ENCODE results near the gene UCN3.

UCN3 gene

DNA sequence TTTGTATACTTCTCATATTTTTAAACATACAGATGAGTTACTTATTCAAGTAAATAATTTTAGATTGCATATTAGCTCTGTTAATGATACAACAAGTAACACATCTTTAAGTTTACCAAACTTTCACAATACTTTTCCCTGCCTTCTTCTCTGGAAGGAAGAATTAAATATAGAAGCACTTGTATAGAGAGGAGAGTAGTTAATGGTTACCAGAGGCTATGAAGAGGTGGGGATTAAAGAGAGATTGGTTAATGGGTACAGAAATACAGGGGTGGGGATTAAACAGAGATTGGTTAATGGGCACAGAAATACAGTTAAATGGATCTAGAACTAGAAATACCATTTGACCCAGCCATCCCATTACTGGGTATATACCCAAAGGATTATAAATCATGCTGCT is 20.0 kb upstream of the UCN3 start:
- TF ChIP-seq, protein P1, sequence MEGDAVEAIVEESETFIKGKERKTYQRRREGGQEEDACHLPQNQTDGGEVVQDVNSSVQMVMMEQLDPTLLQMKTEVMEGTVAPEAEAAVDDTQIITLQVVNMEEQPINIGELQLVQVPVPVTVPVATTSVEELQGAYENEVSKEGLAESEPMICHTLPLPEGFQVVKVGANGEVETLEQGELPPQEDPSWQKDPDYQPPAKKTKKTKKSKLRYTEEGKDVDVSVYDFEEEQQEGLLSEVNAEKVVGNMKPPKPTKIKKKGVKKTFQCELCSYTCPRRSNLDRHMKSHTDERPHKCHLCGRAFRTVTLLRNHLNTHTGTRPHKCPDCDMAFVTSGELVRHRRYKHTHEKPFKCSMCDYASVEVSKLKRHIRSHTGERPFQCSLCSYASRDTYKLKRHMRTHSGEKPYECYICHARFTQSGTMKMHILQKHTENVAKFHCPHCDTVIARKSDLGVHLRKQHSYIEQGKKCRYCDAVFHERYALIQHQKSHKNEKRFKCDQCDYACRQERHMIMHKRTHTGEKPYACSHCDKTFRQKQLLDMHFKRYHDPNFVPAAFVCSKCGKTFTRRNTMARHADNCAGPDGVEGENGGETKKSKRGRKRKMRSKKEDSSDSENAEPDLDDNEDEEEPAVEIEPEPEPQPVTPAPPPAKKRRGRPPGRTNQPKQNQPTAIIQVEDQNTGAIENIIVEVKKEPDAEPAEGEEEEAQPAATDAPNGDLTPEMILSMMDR (IDR thresholded peaks at IDR 0.05; ENCODE audit: low read depth, low read length) = no peak
- H3K36me3 ChIP-seq = no peaks in the 10 kb centered on the region

DNA sequence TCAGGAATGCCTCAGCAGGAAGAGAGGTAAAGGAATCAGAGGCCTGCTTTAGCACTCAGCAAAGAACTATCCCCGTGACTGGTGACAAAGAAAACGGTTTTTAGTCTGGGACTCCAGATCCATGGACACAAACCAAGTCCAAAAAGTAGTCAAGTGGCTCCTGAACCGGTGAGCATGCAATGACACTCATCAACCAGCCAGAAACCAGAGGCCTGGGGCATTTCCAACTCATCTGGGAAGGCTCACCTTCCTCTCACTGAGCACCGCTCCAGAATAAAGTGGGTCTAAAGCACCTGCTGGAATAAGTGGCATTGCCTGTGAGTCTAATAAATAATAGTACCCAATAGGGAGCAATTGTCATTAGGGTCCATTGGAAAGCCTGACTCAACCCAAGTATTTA is 17.9 kb upstream of the UCN3 start:
- Histone ChIP-seq H3K4me1 (no peaks in the 10 kb centered on the region), H3K36me3 (no peaks in the 10 kb centered on the region), H3K4me3 (ENCODE audit: low read depth, low read length) (no peak overlapping the region), H3K27me3 (no peaks in the 10 kb centered on the region; the same call in 1 of the 2 replicates), H3K9me3 (no peaks in the 10 kb centered on the region)
- no peak for DNase-seq
- TF ChIP-seq, protein P1 (IDR thresholded peaks at IDR 0.05; ENCODE audit: low read depth, low read length) = no peak

More for the DNA sequence above, 20.0 kb upstream of the UCN3 start:
- H3K9me3 ChIP-seq = no peaks in the 10 kb centered on the region
- H3K4me1 ChIP-seq = no peaks in the 10 kb centered on the region
- no peaks in the 10 kb centered on the region; the same call in 1 of the 2 replicates for H3K27me3 ChIP-seq
- DNase-seq = no peak
- no peak overlapping the region for H3K4me3 ChIP-seq (ENCODE audit: low read depth, low read length)

DNA sequence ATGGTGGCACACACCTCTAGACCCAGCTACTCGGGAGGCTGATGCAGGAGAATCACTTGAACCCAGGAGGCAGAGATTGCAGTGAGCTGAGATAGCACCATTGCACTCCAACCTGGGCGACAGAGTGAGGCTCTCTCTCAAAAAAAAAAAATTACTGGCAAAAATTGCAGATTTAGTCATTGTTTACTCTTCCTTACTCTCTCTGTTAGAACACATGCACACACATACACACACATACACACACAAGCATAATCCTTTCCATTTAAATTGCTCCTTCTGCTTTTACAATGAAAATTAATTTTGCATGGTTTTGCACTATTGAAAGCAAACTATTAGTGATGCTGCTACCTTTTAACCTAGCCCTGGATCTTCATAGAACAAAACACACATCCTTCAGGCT is 15.4 kb upstream of the UCN3 start:
- no peaks in the 10 kb centered on the region; the same call in 1 of the 2 replicates for H3K27me3 ChIP-seq
- TF ChIP-seq, protein P1 (IDR thresholded peaks at IDR 0.05; ENCODE audit: low read depth, low read length) = no peak
- DNase-seq = no peak
- no peak overlapping the region for H3K4me3 ChIP-seq (ENCODE audit: low read depth, low read length)
- no peaks in the 10 kb centered on the region for H3K9me3 ChIP-seq
- no peaks in the 10 kb centered on the region for H3K4me1 ChIP-seq
- H3K36me3 ChIP-seq = no peaks in the 10 kb centered on the region

DNA sequence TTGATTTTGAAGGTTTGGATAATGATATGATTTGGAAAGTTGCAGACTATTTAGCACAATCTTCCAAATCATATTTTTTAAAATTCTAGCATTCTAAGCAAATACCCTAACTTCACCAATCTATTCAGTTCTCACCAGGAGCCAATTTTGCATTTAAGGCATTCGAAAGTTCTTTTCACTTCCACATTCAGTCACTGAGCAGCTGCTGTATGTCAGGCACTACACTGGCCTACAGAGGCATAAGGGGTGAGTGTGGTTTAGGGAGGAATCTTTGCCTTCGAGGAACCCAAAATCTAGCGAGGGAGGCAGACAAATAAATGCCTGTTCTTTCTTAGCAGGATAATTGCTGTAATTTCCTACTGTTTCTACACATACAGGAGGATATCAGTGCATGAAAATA is 10.7 kb upstream of the UCN3 start:
- Histone ChIP-seq H3K36me3 (no peaks in the 10 kb centered on the region), H3K4me1 (no peaks in the 10 kb centered on the region), H3K27me3 (no peaks in the 10 kb centered on the region), H3K4me3 (ENCODE audit: low read depth, low read length) (no peak overlapping the region), H3K9me3 (no peaks in the 10 kb centered on the region)
- no peak for DNase-seq
- TF ChIP-seq, protein P1 (IDR thresholded peaks at IDR 0.05; ENCODE audit: low read depth, low read length) = no peak

DNA sequence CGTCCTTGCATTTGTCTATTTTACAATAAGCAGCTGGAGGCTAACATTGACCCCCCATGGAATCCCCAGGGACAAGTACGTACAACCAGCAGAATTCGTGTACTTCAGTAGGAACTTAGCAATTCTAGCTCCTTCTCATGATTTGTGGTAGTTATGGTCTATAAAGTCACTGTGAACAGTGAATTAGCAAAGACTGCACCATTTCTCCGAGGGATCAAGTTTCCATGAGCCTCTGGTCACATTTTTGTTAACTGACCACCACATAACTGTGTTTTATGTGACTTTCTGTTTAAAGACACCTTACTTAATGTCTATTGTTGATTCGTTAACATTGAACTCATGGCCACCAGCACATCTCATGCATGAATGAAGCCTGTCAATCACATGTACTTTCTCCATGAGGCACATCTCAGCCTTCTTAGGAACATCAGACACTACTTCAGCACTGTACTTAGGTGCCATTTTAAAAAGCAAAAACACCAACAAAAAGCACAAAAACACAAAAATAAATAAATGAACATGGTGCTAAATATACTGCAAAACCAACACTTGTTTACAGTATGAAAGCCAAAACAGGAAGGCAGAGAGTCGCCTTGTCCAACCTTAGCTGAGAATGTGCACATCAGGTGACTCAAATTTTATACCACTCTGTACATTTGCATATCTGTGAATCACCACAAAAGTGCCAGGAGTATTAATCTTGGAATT is 9.0 kb upstream of the UCN3 start:
- Histone ChIP-seq H3K27me3 (peaks cover 6% of the 10 kb centered on the region; the same call in 1 of the 2 replicates), H3K9me3 (no peaks in the 10 kb centered on the region), H3K4me1 (no peaks in the 10 kb centered on the region), H3K4me3 (ENCODE audit: low read depth, low read length) (no peak overlapping the region), H3K36me3 (no peaks in the 10 kb centered on the region)
- TF ChIP-seq, protein P1 (IDR thresholded peaks at IDR 0.05; ENCODE audit: low read depth, low read length) = no peak
- DNase-seq = no peak

DNA sequence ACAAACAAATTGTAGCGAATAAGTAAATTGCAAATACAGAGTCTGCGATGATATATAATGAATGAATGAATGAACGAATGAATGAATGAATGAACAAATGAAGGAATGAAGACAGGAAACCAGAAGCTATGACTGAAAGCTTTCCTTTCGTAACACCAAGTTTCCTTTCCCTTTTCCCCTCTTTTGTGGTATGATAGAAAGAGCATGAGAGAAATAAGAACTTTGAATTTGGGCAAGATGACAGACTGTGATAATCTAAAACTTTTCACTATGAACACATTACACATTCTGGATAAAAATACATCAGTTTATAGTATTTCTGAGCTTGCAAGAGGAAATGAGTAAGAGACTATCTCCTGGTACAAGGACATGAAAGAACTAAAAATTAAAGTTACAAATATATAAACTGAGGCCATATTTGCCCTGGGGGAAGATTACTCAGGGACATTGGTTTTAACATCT is 8.4 kb upstream of the UCN3 start:
- H3K9me3 ChIP-seq = no peaks in the 10 kb centered on the region
- TF ChIP-seq, protein P1 (IDR thresholded peaks at IDR 0.05; ENCODE audit: low read depth, low read length) = no peak
- no peak for DNase-seq

More for the DNA sequence above, 8.4 kb upstream of the UCN3 start:
- Histone ChIP-seq H3K36me3 (no peaks in the 10 kb centered on the region), H3K4me1 (no peaks in the 10 kb centered on the region), H3K4me3 (ENCODE audit: low read depth, low read length) (no peak overlapping the region), H3K27me3 (peaks cover 8% of the 10 kb centered on the region; the same call in 1 of the 2 replicates)

Data from BE2C (cell line).